IPS-11a (cell line): Measurements from ENCODE around the gene GCNT4.
"Not testable (repeated sequence)": the region's sequence is repeated elsewhere in the genome, so short reads cannot be mapped to it uniquely, and the experiment has no call there.

Experiments
- H3K4me3 ChIP-seq: one replicate; pipeline ENCODE4 v1.5.1; 2013; ENCODE audit warnings: low read depth, low read length, control low read depth

Gene GCNT4, protein sequence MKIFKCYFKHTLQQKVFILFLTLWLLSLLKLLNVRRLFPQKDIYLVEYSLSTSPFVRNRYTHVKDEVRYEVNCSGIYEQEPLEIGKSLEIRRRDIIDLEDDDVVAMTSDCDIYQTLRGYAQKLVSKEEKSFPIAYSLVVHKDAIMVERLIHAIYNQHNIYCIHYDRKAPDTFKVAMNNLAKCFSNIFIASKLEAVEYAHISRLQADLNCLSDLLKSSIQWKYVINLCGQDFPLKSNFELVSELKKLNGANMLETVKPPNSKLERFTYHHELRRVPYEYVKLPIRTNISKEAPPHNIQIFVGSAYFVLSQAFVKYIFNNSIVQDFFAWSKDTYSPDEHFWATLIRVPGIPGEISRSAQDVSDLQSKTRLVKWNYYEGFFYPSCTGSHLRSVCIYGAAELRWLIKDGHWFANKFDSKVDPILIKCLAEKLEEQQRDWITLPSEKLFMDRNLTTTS

DNA sequence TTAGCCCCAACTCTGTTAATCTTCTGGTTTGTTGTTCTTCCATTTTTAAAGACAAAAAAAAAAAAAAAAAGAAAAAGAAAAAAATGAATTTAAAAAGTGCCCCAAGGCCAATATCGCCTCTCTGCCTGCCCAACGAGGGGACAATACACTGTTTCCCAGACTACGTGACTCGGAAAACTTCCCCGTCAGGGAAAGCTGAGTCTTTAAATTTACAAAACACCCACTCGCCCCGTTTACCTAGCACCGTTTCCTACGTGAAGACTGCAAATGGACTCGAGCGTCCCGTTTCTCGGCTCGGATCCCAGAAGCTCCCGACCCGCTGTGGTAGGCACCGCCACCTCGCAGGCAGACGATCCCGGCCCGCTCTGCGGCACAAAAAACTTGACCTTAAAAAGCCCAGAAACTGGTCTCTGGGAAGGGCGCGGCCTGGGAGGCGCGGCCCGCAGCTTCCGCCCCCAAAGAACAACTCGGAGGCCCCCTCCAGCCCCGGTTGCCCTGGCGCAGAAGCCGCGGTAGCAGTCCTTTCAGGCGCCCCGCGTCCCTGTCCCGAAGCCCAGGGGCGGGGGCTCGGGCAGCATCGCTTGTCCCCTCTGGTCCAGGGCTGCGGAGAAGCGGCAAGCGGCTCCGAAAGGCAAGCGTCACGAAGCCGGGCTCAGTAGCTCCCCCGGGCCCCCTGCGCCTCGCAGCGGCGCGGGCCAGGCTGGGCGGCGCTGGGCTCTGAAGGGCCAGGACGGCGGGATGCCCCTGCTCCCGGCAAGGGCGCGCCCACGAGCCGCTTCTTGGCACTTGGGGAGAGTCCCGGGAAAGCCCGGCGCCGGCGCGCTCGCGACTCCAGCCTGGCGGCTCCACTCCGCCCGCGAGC lies at the start of gene GCNT4:
GCNT4 (minus strand) TSS at position 367 of the 862 bp plus-strand sequence. CDS start 22,521 bp downstream, outside the sequence.
- H3K4me3 ChIP-seq = peak within 1 kb of the TSS; percentile 66

DNA sequence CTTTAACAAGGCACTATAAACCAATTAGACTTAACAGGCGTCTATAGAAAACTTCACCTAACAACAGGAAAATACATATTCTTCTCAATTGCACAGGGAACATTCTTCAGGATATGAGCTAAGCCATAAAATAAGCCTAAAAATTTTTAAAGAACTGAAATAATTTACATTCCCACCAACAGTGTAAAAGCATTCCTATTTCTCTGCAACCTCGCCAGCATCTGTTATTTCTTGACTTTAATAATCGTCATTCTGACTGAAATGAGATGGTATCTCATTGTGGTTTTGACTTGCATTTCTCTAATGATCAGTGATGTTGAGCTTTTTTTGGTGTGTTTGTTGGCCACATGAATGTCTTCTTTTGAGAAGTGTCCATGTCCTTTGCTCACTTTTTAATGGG lies 43.6 kb upstream of the GCNT4 start:
- H3K4me3 ChIP-seq = not testable (repeated sequence)

DNA sequence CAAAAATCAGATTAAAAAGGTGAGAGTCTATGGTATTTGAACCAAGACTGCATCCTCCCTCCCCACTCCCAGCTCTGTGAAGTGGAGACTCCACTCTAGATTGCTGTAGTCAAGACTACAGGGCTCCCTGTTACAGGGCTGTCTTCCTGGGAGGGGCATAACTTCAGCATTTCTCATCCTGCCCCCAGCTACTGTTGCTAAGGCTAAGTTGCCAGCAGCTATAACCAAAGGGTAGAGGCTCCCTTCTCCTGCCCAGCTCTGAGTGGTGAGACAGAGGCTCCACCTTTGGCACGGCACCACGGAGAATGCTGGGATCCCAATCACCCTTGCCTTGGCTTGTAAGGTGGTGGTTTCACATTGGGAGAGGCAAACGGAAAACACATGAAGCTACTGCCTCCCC lies 39.2 kb upstream of the GCNT4 start:
- H3K4me3 ChIP-seq = no peak overlapping the region

DNA sequence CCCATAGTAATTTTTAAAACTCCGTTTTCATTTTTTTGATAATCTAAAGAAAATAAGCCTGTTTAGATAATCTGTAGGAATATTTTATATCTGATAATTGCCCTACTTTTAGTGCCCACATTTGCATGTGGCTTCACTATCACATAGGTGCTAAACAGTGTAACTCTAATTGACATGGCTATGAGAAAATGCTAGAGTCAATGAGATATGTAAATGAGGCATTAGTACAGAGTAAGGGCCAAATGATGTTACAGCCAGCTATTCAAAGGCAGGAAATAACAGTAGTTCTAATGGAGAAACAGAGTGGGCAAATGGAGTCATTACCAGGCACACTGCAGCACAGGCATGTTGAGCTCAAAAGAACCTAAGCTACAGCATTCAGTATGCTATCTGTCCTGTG lies 37.3 kb upstream of the GCNT4 start:
- H3K4me3 ChIP-seq = no peak overlapping the region

DNA sequence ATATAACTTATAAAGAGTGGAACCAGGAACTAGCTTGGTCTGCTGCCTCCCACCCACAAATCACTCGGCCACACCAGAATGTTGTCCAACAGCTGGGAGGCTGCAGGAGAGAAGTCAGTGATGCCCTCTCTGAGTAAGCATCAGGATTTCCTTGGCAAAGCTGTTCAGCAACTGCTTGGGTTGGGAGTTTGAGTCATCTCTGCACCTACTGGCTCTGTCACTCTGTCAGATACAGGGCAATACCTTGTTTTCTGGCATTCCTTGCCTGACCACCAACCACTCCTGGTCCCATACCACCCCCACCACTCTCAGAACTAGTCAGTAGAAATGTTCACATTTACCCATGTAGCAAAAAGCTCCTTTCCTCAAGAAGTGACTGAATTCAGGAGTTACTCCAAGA lies 36.8 kb upstream of the GCNT4 start:
- no peak overlapping the region for H3K4me3 ChIP-seq

DNA sequence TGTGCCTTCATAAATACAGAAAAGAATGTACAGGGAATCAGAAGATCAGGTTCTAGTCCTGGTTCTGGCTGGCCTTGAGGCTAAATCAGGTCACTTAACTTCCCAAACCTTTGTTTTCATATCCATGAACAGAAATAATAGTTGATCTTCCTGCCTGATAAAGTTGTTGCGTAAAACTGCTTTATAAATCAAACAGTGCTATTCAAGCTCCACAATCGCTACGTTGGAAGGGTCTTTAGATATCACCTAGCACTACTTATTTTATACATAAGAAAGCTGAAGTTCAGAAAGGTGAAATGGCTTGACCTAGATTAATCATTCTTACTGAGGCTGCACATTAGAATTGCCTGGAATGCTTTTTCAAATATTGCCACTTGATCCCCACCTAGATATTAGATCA lies 36.3 kb upstream of the GCNT4 start:
- H3K4me3 ChIP-seq = no peak overlapping the region

DNA sequence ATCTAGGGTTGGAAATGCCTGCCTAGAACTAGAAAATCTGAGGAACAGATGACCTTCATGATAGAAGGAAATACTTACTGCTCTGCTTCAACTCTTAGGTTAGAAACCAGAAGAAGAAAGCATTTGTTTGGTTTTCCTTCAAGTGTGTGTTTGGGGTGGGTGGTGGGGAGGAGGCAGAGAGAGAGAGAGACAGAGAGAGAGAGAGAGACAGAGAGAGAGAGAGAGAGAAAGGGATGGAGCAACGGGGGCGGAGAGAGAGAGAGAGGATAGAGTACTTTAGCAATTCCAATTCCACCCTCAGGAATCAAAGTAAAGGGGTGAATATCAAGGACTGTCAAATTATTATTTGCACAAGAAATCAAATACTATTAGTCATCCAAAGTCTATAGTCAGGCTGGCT lies 29.2 kb upstream of the GCNT4 start:
- no peak overlapping the region for H3K4me3 ChIP-seq

DNA sequence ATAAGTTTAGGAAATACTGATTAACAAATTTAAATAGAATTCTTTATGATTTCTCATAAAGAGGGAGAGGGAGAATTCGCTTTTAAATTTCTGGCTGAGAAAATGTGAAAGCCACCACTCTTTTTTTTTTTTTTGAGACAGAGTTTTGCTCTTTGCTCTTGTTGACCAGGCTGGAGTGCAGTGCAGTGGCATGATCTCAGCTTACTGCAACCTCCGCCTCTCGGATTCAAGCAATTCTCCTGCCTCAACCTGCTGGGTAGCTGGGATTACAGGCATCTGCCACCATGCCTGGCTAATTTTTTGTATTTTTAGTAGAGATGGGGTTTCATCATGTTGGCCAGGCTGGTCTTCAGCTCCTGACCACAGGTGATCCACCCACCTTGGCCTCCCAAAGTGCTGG lies 27.0 kb upstream of the GCNT4 start:
- H3K4me3 ChIP-seq = not testable (repeated sequence)

DNA sequence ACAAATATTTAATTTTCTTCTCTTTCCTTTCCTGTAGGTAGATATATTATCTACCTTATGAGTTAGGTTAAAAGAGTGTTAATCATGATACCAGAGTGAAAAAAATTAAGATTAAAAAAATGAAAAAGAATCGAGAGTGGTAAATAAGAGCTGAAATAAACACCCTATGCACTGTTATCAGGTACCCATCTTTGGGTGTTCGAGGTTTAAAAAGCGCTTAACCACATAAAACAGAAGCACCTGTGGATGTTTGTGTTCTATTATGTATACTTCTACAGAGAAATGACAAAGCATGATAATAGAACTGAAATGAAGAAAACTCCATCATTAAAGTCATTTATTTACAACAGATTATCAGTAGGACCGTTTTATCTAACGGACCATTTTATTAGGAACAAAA lies 25.7 kb upstream of the GCNT4 start:
- H3K4me3 ChIP-seq = no peak overlapping the region

DNA sequence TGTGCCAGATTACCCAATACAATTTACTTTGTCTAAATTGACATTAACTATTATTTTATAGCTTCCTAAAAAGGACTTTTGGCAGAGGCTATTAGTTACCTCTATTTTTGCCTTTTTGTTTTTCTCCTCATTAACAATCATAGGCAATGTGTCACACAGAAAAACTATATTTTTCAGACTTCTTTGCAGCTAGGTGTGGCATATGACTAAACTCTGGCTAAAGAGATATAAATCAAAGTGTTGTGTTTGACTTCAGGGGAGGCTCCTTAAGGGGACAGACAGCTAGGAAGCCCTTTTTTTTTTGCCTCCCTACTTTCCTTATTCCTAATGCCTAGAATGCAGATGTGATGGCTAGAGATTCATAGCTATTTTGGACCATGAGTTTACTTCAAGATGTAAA lies 19.7 kb upstream of the GCNT4 start:
- no peak overlapping the region for H3K4me3 ChIP-seq

DNA sequence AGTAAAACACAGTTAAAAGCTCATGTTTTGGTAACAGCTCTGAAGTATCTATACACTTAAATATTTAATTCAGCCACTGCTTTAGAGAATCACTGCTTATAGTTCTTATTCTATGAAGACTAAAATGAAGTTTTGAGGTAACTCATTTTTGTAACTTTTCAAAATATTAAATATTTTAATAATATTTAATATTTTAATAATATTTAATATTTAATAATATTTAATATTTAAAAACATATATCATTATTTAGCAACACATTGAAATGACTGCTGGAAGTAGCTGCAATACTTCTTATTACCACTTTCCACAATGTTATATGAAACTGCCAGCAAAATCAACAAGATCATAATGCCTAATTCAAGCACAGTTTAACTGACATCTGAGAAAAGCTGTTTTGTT lies 18.7 kb upstream of the GCNT4 start:
- no peak overlapping the region for H3K4me3 ChIP-seq

DNA sequence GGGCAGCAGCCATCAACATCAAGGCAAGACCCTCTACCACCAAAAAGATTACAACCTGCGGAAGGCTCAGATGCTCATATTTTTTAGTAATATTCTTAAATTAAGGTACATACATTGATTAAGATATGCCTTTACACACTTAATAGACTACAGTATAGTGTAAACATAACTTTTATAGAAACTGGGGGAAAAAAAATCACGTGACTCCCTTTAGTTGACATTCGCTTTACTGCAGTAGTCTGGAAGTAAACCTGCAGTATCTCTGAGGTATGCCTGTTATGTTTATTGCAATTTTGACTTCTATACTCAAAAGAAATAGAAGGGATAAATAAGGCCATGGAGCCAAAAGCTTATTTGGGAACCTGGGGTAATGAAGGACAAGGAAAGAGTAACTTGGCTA lies 15.1 kb upstream of the GCNT4 start:
- H3K4me3 ChIP-seq = no peak overlapping the region

DNA sequence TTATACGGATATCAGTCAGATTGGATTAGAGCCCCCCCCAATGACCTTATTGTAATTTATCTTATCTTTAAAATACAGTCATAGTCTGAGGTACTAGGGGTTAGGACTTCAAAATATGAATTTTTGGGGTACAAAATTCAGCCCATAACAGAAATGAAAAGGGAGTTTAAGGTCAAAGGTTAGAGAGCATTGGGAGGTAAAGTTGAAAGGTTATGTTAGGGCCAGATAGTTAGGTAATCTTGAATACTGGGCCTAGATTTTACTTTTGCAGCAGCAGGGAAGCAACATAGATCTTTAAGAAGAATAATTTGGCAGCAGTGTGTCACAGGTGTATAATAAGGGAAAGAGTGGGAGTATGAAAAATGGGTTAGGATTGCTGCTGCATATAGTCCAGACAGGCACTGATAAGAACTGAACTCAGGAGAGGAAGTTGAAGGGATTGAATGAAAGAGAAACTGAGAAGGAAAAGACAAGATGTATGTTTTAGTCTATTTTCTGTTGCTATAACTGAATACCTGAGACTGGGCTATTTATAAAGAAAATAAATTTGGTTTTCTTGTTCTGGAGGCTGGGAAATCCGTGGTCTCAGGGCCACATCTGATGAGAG lies 10.7 kb upstream of the GCNT4 start:
- H3K4me3 ChIP-seq = no peak overlapping the region

DNA sequence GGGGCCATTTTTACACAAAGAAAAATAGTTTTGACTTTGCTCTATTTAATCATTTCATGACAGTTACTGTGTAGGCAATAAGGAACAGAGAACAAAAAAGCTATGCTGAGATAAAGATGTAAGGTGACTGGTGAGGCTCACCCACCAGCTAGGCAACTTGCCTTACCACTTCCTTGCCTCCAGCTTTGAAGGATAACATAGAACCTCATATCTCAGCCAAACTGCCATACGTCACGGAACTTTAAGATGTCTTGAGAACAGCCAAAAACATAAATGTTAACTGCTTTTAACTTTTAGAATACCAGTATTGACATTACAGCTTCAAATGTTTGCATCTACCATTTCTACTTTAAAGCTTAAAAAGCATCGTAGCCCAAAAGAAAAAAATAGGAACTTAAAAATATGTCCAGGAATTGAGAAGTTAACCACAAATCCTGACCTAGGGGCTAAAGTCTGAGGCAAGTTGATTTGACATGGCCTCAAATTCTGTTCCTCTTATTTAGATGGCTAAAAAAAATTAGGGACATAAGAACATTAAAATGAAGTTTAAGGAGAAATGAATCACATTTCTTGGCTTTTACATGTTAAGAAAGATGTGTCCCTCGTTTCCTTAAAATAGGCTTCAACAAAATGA lies 7.7 kb upstream of the GCNT4 start:
- H3K4me3 ChIP-seq = no peak overlapping the region

DNA sequence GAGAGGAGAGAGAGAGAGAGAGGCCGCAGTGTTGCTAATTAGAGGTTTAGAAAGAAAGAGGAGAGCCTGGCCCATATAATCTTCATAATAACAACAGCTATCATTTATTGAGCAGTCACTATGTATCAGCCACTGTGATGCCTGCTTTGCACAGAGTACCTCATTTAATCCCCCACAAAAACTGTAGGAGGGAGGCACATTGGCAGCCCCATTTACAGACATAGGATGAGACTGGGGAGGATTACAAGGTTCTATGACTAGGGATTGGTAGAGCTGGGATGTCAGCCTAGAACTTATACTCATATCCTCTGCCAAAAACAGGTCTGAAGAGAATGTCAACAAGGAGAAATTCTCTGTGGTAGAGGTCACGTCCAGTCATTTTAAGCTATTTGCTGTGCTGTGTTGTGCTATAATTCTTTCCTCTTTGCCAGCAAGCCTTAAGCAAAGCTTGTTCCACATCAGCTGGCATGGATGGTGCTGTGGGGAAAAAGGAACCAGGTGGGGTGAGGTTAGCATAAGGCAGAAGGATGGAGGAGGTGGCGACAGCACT lies 6.7 kb upstream of the GCNT4 start:
- H3K4me3 ChIP-seq = no peak overlapping the region

DNA sequence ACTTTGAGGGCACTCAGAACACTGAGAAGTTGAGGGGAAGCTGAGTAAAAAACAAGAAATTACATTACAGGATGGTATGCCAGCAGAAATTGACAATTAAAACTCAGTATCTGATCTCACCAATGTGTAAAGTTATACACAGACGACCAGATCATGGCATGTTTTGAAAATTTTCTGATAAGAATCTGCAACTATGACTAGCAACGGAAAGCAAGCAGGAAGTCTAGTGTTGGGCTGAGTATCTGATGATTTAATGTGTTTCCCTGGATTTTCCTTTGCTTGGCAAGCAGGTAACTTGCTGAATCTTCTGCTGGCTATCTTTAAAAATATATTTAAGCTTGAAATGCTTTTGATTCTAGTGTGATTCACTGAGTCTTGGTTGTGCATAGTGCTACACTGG lies 5.2 kb upstream of the GCNT4 start:
- H3K4me3 ChIP-seq = no peak overlapping the region

DNA sequence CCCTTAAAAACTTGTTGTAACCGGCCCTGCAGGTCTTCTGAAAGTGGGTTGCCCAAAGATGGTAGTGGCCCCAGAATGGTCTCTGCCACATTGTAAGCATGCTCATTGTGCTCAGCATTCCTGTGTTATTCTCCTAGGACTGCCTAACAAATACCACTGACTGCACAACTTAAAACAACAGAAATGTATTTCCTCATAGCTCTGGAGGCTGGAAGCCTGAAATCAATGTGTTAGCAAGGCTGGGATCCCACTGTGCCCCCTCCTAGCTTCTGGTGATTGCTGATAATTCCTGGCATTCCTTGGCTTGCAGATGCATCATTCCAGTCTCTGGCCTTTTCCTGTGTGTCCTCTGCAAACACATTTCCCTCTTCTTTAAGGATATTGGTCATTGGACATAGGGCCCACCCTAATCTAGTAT lies 3.4 kb upstream of the GCNT4 start:
- no peak overlapping the region for H3K4me3 ChIP-seq

DNA sequence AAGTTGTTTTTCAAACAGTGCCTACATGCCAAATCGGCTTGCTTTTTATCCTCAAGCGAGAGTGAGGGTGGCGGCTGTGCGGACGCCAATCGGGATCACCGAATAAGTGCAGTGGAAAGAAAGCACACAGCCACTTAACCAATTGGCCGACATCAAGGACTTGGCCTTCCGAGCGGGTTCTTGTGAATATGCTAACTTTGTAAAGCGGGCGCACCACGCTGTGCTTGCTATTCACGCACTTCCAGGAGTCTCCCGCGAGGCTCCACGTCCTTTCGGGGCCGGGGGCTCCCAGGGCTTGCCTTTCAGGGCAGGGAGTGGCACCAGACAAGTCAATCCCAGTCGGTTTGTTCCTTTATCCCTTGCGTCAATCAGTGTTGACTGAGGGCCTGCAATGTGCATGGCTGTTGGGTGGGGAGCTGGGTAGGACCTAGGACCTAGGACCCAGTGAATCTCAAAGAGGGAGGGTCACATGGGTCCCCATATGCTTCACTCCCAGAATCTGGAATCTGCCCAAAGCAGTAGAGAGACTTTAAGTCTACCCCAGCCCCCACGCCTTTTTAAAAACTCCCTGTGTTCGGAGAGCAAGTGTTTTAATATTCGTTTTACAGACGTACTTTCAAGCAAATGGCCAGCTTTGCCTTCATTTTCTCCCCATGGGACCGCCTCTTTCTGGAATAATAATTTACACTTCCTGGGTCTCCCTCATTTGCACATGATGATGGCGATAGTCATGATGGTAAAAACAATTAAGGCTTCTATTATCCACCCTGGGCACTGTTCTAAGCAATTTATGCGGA lies 2.0 kb upstream of the GCNT4 start:
- peak overlapping the region; percentile 66 for H3K4me3 ChIP-seq

DNA sequence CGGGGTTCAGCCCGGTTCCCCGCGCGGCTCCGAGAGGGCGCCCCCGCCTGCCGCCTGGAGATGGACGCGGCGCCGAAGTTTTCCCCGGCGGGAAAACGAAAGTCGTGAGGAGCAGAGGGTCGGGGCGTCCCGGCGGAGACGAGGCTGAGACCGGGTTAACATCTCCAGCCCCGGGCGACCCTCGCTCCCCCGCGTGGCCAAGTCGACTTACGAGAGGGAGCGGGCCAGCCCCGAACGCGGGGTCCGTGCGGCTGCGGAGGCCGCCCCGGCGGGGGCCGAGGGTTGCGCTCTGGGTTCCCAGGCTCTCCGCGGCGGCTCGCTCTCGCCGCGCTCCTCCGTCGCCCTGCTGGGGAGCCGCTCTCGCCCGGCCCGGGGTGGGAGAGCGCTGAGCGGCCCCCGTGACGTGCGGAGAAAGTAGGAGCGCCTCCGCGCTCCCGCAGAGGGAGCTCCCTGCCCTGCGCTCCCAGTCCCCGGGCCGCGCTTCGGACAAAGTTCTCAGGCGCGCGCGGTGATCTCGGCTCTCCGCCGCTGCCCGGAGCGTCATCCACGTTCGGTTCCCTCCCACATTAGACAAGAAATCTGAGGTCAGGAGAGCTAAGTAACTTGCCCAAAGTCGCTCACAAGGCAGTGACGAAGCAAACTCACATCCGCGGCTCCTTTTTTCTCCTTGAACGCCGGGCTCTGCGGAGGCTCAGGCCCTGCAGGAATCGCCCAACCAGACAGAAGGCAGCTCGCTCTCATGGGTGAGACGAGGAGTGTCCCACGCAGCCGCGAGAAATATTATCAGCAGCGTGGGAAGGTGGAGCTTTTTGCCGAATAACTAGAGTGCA lies 1.2 kb upstream of the GCNT4 start:
- peak overlapping the region; percentile 66 for H3K4me3 ChIP-seq

DNA sequence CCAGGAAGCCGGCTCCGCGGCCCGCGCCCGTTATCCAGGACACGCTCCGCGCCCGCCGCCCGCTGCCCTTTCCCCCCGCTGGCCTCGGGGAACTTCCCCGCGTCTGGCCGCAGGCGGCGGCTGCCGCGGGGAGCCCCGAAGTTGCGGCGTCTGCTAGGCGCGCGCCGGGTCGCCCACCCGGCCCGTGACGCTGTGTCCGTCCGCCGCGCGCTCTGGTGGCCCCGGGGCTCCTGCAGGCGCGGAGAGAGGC lies 621 bp upstream of the GCNT4 start:
- peak overlapping the region; percentile 66 for H3K4me3 ChIP-seq
